ENCODE measurements around the gene PANX2.
"Not testable (repeated sequence)": the region's sequence is repeated elsewhere in the genome, so short reads cannot be mapped to it uniquely, and the experiment has no call there.

PANX2 gene, protein sequence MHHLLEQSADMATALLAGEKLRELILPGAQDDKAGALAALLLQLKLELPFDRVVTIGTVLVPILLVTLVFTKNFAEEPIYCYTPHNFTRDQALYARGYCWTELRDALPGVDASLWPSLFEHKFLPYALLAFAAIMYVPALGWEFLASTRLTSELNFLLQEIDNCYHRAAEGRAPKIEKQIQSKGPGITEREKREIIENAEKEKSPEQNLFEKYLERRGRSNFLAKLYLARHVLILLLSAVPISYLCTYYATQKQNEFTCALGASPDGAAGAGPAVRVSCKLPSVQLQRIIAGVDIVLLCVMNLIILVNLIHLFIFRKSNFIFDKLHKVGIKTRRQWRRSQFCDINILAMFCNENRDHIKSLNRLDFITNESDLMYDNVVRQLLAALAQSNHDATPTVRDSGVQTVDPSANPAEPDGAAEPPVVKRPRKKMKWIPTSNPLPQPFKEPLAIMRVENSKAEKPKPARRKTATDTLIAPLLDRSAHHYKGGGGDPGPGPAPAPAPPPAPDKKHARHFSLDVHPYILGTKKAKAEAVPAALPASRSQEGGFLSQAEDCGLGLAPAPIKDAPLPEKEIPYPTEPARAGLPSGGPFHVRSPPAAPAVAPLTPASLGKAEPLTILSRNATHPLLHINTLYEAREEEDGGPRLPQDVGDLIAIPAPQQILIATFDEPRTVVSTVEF

DNA sequence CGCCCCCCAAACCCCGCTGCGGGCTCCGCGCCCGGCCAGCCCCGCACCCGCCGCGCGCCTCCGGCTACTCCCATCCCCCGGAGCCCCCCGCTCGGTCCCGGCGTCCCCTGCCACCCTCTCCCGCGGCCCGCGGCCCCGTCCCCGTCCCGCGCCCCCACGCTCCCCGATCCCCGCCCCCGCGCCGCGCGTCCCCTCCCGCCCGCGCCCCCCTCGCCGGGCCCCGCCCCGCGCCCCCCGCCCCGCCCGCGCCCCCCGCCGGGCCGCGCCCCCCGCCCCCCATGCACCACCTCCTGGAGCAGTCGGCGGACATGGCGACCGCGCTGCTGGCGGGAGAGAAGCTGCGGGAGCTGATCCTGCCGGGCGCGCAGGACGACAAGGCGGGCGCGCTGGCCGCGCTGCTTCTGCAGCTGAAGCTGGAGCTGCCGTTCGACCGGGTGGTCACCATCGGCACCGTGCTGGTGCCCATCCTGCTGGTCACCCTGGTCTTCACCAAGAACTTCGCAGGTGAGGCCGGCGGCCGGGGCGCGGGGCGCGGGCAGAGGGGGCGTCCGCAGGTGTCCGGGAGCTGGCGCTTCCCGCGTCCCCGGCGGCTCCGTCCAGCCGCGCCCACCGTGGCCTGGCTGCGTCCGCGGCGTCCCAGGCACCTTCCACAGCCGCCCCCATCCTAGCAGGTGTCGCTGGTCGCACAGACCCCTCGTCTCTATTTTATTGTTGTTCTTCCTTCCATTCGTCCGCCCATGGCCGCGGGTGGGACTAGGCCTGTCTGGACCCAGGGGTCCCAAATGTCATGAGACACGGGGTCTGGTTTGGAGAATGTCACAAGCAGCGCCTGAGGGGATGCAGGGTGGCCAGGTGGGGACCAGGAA, at the start of gene PANX2:
Gene PANX2, plus strand, starts transcription at position 279 of the 866 bp plus-strand sequence. Its CDS starts 0 bp downstream, at position 279.
- no peak for DNase-seq

DNA sequence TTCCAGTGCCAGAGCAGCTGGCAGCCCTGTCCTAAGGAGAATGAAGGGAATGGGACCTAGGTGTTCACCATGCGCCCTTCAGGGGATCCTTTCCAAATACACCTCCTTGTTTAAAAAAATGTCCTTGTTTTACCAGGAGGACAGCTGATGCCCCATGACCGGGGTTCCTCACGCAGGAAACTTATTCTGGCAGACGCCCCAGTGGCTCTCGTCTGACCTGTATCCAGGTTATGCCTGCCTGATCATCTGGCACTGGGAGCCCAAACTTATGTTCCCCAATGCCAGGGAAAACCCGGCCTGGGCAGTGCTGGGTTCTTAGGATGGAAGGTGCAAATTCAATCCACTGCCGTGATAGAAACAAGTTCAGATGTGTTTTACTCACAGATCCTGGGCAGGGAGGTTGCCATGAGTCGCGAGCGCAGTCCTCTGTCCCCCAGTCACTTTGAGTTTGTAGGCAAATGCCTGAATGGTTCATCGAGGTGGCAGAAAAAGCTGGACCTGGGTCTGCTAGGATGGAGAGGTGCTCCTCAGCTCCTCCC, 49.3 kb upstream of the PANX2 start:
- no peak for DNase-seq

DNA sequence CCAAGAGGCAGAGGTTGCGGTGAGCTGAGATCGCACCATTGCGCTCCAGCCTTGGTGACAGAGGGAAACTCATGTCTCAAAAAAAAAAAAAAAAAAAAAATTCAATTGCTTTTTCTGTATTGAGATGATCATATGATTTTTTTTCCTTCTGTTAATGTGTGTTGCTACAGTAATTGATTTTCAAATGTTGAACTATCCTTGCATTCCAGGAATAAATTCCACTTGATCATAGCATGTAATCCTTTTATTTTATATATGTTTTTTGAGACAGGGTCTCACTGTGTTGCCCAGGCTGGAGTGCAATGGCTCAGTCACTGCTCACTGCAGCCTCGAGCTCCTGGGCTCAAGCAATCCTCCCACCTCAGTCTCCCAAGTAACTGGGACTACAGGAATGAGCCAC, 47.4 kb upstream of the PANX2 start:
- DNase-seq: no peak

DNA sequence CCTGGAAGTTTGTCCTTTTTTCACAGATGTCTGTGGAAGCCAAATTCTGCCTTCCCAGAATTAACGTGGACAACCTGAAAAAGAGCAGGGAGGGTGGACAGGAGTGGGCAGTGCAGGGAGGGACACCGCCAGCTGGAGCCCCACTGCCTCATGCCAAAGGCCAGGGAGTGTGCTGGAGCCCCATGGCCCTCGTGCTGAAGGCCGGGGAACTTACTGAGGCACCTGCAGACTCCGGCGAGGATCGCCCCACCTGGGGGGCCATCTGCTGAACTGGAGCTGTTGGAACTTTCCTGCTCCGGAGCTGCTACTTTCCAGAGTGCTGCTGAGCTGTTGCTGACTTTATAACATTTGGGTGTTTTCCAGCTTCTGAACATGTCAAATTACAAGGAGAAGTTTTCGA, 45.5 kb upstream of the PANX2 start:
- DNase-seq: no peak

DNA sequence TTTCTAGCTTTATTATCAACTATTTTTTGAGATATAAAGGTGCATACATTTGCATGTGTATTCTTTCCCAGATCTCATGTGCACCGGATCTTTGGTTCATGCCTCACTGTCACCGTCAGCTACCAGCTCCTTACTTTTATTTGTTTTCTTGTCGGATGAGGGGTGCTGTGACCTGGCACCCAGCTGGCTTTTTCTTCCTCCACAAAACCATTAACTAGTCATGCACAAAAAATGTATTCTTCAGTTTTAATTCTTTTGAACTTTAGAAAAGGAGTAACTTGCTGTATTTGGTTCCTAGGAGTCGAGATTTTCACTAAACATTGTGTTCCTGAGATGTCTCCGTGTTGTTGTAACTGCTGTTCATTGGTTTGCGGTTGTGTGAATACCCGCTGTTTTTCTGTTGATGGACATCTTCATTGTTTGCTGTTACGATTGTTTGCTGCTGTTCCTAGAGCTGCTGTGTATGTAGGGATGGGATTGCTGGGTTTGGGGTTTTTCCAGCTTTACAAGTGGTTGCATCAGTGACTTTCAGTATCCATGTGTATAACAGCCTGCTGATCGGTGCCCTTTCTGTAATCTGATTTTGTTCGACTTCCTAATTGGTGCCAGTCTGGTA, 41.3 kb upstream of the PANX2 start:
- no peak for DNase-seq

DNA sequence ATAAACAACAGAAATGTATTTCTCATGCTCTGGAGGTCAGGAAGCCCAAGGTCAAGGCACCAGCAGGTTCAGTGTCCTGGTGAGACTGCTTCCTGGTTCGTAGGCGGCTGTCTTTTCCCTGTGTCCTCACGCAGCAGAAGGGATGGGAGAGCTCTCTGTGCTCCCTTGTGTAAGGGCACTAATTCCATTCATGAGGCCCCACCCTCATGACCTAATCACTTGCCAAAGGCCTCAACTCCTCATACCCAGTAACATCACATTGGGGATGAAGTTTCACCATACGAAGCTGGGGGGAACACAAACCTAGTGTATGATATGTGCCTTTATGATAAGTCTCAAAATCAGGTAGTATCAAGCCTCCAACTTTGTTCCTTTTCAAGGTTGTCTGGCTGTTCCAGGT, 38.6 kb upstream of the PANX2 start:
- DNase-seq: no peak

DNA sequence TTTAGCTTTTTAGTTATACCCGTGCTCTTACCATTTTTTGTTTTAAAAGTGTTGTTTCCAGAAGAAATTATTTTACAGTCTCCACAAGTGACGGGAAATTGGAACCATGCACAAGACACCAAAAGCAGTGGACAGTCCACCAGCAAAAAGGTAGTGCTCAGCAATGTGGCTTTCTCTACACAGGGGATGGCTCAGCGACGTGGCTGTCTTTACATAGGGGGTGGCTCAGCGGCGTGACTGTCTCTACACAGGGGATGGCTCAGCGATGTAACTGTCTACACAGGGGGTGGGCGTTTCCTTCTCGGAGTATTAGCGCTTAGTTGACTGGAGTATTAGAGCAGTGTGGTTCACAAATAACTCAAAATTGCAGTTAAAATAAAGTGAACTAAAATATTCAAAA, 36.0 kb upstream of the PANX2 start:
- no peak for DNase-seq

DNA sequence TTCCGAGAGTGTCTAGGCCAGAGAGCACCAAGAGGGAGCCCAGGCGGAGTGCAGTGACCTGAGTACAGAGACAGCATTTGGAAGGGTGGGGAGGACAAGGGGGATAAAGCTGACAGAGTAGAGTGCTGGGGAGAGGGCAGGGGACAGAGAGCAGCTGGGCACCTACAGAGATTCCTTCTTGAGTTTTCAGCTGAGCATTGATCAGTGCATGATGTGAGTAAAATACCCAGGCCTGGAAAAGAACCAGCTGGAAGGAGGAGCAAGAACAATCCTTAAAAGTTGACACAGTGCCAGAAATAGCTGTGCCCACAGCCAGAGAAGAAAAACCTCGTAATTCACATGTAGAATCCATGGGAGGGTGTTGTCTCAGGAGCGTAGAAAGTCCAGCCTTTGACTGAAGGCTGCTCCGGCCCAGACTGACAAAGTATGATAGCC, 33.9 kb upstream of the PANX2 start:
- no peak for DNase-seq

DNA sequence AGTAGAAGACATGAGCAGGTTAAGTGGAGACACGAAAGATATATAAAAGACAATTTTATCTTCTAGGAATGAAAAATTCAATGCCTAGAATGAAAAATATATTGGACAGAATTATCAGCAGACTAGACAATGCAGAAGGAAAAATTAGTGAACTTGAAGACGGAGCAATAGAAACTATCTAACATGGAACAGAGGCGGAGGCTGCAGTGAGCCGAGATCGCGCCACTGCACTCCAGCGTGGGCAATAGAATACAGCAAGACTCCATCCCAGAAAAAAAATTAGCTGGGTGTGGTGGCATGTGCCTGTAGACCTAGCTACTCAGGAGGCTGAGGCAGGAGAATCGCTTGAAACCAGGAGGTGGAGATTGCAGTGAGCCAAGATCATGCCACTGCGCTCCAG, 33.3 kb upstream of the PANX2 start:
- not testable (repeated sequence) for DNase-seq

DNA sequence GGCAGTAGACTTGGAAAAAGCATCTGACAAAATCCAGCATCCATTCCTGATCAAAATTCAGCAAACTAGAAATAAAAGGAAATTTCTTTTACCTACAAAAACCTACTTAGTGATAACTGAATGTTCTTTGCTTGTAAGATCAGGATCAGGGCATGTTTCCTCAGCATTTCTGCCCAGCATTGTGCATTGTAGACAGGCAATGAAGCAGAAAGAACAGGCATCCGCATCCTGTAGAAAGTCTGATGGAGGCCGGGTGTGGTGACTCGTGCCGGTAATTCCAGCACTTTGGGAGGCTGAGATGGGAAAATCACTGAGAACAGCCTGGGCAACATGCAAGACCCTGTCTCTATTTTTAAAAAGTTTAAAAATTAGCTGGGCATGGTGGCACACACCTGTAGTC, 32.5 kb upstream of the PANX2 start:
- DNase-seq: no peak

DNA sequence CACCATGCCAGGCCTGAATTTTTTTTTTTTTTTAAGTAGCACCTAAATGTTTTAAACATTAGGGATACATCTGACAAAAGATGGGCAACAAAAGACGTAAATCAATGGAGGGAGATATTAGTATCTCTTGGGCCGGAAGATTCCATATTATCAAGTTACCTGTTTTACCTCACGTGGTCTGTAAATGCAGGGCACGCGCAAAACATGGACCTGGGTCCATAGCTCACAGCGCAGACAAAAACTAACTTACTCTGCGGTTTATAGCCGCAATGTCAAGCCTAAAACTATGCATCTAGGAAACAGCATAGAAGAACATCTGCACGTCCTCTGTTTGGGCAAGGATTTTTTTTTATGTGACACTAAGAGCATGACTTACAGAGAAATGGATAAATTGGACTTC, 31.5 kb upstream of the PANX2 start:
- DNase-seq: no peak

DNA sequence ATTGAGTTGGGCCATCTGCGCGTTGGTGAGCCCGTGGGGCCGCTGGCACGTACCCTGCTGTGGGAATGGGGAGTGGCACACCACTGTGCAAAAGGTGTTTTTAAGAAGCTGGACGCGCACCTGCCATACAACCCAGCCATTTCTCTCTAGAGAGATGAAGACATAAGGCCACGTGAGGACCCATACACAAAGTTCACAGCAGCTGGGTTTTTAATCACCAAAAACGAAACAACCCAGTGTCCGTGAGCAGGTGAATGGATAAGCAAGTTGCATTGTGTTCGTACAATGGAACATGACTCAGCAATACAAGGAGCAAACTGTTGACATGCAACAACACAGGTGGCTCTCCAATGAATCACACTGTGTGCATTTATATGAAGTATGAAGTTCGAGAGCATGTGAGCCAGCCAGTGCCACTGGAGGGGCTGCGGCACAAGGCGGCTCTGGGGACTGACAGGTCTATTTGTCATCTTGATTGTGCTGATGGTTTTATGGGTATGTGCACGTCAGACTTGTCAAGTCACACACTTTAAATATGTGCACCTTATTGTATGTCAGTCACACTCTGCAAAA, 30.6 kb upstream of the PANX2 start:
- no peak for DNase-seq

DNA sequence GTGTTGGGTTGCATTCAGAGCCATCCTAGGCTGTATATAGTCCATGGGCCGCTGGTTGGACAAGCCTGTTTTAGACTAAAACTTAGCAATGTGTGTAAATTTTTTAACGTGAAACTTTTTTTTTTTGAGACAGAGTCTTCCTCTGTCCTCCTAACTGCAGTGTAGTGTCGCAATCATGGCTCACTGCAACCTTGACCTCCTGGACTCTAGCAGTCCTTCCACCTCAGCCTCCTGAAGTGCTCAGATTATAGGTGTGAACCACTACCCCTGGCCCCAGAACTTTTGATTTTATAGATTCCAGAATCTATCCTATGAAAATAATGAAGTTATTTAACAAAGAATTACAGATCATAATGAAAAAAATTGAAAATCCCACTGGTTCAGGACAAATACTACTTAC, 29.9 kb upstream of the PANX2 start:
- no peak for DNase-seq

DNA sequence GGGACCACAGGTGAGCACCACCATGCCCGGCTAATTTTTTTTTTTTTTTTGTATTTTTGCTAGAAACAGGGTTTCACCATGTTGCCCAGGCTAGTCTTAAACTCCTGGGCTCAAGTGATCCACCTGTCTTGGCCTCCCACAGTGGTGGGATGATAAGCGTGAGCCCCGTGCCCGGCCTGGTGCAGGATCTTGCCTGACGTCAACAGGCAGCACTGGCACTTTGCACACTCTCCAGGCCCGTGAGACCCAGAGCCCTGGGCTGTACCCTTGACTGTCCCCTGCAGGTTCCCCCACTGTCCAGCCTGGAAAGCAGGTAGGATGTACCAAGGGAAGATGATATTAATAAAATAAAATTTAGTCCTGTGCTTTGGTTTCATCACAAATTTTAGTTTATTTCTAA, 29.1 kb upstream of the PANX2 start:
- DNase-seq: no peak

DNA sequence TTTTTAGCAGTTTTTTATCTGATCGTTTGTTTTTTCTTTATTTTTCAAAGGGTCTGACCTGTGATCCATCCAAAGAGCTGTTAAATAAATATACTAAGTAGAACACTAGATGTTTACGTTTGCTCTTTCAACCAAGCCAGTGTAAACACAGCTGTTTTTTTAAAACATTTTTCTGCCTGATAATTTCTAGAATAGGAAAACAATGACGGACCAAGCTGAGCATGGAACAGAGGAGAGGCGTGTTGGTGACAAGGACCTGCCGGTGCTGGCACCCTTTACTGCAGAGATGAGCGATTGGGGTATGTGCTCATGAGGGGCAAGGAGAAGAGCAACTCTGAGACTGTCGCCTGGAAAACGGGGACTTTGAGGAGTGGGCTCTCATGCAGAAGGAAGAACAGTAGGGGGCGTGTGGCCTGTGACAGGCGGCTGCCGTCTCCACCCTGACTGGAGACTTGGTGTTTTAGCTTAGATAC, 28.6 kb upstream of the PANX2 start:
- no peak for DNase-seq

DNA sequence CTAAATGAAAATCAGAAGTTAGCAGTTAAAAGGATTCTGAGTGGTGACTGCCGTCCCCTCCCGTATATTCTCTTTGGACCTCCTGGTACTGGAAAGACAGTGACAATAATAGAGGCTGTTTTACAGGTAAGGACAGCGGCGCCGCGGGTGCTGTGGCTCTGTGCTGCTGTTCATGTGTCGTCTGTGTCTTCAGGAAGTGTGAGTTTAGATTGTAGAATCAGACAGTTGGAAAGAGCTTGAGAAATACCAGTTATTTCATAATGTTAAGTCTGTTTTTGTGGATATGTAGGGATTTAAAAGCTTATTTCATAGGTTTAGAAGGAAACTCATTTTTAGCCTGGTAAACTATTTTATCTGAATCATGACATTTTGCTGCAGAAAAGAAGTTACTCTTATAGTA, 27.4 kb upstream of the PANX2 start:
- no peak for DNase-seq

DNA sequence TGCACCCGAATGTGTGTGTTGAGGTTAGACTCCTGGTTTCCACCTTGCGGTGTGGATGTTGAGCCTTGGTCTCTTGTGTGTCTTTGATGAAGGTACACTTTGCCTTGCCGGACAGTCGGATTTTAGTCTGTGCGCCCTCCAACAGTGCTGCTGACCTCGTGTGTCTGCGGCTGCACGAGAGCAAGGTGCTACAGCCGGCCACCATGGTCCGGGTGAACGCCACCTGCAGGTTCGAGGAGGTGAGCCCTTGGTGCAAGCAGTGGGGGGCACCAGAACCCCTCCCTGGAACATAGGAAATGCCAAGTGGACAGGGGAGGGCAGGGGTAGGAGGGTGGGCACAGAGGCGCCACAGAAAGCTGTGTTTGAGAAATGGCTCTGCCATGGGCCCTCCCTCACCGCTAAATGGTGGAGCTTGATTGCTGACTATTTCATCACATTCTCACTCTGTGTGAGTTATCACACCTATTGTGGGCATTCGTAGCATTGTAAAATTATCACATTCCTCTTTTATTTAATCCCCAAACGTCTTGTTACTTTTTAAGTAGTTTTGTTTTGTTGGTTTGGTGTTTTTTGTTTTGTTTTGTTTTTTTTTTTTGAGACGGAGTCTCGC, 26.4 kb upstream of the PANX2 start:
- no peak for DNase-seq

DNA sequence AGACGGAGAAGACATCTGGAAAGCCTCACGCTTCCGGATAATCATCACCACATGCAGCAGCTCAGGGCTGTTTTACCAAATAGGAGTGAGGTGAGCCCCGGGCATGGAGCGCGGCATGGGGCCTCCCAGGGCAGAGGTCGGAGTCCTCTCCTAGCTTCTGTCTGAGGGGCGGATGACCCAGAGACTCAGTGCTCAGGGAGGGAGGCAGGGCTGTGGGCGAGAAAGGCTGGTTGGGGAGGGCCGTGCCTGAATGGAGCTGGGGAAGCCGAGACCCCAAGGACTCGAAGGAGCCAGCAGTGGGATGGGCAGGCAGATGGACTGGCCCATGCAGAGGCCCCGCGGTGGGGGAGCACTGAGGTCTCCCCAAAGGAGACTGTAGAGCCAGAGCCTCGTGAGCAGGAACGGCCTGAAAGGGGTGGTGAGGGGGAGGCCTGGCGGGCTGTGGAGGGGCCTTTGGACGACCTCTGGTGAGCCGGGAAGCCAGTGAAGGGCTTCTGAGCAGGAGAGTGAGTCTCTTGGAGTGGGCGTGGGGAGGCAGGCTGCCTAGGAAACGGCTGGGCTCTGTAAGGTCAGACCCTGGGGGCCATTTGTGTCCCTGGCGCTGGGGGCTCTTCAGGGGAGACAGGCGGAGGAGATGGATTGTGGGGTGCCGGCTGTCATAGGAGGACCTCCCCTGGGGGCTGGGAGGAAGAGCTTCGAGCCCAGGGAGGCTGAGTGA, 24.7 kb upstream of the PANX2 start:
- no peak for DNase-seq

DNA sequence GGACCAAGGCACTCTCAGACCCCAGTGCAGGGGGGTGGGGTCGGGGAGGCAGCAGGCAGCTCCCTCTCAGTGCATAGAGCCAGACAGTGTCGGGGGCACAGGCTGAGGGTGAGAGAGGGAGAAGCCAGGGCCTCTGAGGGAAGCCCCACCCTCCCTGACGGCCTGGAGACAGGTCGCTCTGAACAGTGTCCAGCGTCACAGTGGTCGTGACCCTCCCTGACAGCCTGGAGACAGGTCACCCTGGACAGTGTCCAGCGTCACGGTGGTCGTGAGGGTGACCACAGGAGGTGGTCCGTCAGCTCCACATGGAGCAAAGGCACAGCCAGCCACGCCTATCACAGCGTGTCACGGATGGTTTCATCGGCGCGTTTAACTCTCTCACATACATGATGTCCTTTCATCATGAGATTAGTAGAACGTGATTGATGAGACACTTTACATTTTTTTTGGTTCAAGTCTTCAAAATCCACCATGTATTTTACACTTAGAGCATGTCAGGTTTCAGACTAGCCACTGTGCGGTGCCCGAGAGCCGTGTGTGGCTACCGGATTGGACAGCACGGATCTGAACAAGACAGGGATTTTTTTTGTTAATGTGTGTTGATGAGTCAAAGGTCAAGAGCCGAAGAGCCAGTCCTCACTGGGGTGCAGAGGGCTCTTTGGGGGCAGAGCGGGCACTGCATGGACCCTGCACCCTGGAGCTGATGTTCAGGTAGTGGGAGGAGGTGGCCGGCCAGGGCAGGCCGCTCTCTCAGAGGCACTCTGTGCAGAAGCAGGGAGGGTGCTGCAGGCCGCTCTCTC, 23.9 kb upstream of the PANX2 start:
- no peak for DNase-seq

All from activated T-cell treated with anti-CD3 and anti-CD28 coated beads, Interleukin-2, amount 50 U/mL, for 1 hour (primary cell).